DMS53 (cell line): ENCODE data around the gene STX8.

Source experiments
- DNase-seq: peaks from one replicate; lab custom pipeline; 2025; lab: John Stamatoyannopoulos, UW

The STX8 gene

DNA sequence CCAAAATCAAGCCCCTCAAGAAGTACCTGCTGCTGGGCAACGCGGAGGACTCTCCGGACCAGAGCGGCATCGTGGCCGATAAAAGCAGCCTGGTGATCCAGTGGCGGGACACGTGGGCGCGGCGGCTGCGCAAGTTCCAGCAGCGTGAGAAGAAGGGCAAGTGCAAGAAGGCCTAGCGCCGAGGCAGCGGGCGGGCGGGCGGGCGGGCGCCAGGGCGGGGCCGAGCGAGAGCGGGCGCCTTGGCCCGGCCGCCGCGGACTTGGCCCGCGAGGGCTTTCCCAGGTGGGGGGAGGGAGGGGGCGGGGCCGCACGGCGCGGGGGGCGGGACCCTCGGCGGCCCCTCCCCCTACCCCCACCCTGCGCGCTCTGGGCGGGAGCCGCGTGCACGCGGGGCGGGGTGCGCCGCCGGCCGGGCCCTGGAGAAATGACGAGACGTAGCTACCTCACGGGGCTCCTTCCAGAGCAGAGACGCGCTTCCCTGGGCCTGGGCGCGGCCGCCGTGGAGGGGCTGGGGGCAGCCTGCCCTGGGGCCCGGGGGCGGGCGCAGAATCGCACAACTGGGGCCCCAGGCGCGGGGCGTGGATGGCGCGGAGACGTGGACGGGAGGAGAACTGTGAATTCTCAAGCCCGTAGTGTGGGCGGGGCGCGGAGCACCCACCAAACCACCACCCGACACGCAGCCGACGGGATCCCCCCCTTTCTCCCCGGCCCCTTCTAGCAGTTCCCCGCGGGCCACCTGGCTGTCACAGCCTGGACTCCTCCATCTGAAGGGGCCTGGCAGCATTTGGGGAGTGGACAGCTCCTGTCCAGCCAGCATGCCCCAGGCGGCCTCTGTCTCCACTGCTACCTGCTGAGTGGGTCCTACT is 335.6 kb downstream of the STX8 start:
- DNase-seq = peak; percentile 86

DNA sequence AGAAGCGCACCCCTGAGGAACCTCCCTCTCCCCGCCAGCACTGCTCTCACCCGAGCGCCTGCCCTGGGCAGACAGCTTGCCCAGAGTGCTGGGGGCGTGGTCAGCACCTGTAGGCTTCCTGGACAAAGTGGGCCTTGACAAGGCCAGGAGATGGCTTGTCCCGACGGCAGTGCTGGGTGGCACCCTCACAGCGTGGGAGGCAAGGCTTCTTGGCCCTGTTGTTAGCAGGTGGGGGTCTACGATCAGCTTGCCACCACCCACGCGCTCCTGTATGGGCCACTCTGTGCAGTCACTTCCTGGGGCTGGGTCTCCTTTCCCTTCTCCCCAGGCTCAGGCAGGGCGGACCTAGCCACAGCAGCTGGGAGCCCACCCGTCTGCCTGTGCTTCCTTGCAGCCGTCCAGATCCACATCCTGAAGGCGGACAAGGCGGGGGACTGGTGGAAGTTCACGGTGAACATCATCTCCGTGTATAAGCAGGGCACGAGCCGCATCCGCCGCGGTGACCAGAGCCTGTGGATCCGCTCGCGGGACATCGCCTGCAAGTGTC is 336.3 kb downstream of the STX8 start:
- peak; percentile 75 for DNase-seq

GRCh38 chr17:9238340-9239245 is 337.0 kb downstream of the STX8 start:
- no peak for DNase-seq

- DNase-seq = peak; percentile 60
Measured at GRCh38 chr17:9237661-9238301, 337.8 kb downstream of the STX8 start.

- no peak for DNase-seq
Measured at GRCh38 chr17:9237053-9237410, 338.6 kb downstream of the STX8 start.

- no peak for DNase-seq
Measured at GRCh38 chr17:9236286-9237052, 339.2 kb downstream of the STX8 start.

GRCh38 chr17:9235346-9235745 is 340.3 kb downstream of the STX8 start:
- no peak for DNase-seq

GRCh38 chr17:9234389-9234945 is 341.2 kb downstream of the STX8 start:
- DNase-seq = no peak

DNA sequence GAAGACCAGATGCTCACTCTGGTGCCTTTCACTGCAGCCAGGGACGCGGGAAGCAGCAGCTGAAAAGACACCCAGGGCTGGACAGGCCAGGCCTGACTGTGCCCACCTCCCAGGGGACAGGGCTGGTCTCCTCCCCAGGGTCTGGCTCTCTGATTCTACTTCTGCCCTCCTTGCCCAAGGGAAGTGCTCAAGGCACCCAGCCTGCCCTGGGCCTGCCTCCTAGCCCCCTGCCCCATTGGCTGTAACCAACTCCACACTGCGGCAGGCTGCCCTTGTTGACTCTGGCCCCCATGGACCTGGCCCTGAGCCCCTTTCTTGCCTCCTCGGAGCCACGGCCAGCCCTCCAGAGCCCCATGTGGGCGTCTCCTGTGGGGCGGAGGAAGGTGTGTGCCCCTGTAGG is 341.9 kb downstream of the STX8 start:
- no peak for DNase-seq

- DNase-seq = no peak
Measured at GRCh38 chr17:9233271-9233599, 342.4 kb downstream of the STX8 start.

DNA sequence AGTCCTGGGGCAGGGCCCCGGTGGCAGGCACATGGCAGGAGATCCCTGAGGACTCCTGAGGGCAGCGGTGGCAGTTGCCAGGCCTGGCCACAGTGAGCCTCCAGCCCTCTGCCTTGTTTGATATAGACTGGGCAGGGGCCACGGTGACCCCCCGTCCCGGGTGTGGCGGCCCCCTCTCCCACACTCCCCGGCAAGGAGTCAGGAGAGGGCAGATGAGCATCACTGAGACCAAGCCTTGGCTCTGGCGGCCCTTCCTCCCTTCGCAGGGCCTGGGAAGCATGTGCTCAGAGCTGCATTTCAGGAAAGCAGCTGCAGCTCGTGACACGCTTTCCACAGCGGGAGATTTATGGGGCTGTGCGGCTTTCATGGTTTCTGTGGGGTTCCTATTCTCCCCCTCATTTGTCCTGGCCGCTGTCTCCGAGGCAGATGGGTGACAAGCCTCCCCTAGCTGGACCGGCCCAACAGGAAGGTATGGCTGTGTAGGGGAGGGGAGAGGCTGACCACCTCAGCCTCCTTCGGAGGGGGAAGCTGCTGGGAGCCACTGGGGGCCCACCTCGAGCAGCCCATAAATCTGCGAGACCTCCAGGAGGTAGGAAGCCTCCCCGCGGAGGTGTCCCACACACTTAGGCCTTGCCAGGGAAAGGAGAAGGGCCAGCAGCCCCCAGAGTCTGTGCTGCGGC is 342.9 kb downstream of the STX8 start:
- no peak for DNase-seq

- no peak for DNase-seq
Measured at GRCh38 chr17:9232155-9232475, 343.5 kb downstream of the STX8 start.

DNA sequence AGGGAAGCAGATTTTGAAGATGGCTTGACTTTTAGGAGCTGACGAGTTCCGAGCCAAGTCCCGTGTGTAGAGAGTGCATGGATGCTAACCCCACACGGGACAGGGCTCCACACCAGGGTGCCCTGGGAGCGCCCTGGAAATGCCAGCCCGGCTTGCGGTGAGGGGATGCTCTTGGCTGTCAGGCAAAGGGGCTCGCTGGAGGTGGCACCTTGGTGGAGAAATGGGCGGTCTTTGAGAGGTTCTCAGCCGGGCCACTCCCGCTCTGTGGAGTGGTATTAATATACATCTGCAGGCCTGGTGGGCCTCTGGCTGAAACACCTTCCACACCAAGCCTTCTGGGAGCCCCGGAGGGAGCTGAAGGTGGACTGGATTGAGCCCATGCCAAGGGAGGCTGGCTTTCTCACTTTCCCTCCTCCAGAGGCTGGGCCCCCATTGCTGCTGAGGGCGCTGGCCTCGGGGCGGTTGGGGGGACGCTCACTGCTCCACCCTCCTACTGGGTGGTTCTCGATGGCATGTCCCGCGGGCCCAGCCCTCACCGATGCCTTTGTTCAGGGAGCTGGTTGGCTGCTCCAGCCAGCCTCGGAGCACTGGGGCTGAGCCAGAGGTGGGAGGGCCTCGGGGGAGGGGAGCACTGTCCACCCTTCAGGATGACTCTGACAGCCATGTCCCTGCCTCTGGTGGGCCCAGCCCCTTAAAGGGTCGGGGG is 344.0 kb downstream of the STX8 start:
- no peak for DNase-seq

DNA sequence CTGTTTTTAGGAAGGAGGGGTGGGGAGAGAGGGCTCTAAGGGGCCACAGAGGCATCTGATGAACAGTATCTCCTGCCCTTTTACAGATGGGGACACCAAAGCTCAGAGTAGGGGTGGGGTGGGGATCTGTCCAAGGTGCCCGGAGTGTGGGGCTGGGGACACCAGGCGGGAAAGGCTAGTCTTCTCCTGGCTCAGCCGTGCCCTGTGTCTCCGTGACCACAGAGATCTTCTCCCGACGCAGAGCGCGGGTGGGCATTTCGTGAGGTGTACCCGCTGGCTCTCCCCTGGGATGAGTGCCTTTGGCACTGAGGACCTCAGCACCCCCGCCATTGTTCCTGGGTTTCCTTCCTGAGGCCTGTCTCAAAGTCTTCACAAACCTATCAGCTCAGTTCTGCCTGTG is 344.8 kb downstream of the STX8 start:
- no peak for DNase-seq

GRCh38 chr17:9230346-9230745 is 345.3 kb downstream of the STX8 start:
- DNase-seq = no peak

GRCh38 chr17:9229826-9230201 is 345.8 kb downstream of the STX8 start:
- DNase-seq = no peak

GRCh38 chr17:9229160-9229825 is 346.3 kb downstream of the STX8 start:
- DNase-seq = no peak

GRCh38 chr17:9228408-9229159 is 347.0 kb downstream of the STX8 start:
- no peak for DNase-seq

DNA sequence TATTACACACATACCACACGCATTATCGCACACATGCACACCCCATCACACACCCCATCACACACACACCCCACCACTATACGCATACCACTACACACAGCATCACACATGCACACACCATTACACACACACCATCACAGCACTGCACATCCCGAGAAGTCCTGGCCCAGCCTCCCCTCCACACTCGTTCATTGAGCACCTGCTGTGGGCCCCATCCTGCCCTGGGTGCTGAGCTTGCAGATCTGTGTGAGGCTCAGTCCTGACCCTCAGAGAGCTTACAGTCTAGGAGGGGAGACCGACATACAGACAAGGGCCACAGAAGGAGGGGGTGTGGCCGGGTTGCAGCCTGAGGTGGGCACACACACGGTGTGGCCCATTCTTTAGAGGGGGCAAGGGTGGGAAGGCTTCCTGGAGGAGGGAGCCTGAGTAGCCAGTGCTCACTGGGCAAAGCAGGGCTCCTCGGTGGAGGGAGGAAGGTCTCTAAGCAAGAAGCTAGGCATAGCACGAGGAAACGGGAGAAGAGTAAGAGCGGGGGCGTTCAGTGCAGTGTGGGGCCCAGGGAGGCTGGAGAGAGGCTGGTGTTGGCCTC is 347.7 kb downstream of the STX8 start:
- DNase-seq = no peak
